Thyroid gland (tissue), 4 donors: Measurements from ENCODE around the gene CCDC24.

Experiments
- POLR2A ChIP-seq, 2 donors: fragments of 450-650 bp; IDR thresholded peaks; one replicate each; pipeline ENCODE4 v1.6.1; 2017; ENCODE audit warnings: antibody characterized with exemption in 2 of 2, mild to moderate bottlenecking in 2 of 2, moderate library complexity in 1 of 2
- TF ChIP-seq, protein P1 (sequence below), 6 experiments: fragments of 200-600 bp in 3 of 6; fragments of 450-650 bp in 3 of 6; sonication (generic) in 3 of 6; IDR thresholded peaks; one replicate each; pipeline ENCODE4 v1.5.1; 2016 to 2019; ENCODE audit warnings: antibody characterized with exemption in 6 of 6, mild to moderate bottlenecking in 2 of 6, inconsistent platforms in 1 of 6, moderate library complexity in 1 of 6

DNA sequence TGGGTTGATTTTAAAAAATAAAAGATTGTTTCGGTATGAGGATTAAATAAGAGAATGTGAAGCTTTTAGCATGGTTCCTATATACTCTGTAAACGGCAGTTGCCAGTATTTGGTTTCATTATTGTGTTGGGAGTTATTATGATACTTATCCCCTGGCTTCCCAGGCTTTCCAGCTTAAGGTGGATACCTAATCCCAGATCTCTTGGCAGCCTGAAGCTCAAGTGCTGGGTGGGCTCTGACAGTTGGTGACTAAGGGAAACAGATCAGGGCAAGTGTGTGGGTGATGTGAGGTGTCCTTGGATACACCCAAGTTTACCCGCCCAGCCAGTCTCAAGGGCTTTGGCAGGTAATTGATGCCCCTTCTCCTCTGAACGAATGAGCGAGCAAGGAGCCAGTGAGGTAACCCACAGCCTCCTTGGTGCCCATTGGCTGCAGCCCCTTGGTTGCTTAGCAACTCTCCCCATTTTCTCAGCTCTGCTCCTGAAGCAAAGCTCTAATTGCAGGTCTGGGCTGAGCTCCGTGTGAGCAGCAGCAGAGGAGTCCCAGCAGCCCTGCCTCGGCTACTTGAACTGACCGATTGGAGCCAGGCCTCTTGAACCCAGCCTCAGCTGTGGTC is 38.6 kb upstream of the CCDC24 start:
- TF ChIP-seq, protein P1, sequence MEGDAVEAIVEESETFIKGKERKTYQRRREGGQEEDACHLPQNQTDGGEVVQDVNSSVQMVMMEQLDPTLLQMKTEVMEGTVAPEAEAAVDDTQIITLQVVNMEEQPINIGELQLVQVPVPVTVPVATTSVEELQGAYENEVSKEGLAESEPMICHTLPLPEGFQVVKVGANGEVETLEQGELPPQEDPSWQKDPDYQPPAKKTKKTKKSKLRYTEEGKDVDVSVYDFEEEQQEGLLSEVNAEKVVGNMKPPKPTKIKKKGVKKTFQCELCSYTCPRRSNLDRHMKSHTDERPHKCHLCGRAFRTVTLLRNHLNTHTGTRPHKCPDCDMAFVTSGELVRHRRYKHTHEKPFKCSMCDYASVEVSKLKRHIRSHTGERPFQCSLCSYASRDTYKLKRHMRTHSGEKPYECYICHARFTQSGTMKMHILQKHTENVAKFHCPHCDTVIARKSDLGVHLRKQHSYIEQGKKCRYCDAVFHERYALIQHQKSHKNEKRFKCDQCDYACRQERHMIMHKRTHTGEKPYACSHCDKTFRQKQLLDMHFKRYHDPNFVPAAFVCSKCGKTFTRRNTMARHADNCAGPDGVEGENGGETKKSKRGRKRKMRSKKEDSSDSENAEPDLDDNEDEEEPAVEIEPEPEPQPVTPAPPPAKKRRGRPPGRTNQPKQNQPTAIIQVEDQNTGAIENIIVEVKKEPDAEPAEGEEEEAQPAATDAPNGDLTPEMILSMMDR (IDR thresholded peaks at IDR 0.05), result no peak
- no peak for TF ChIP-seq POLR2A (IDR thresholded peaks at IDR 0.05)
